Fibroblast of skin of scalp (primary cell): Measurements from ENCODE around the gene COIL. TPM values are rescaled to one million over a fixed set of nuclear protein-coding genes. Genes with fewer than 3 reads are reported as not detected.
A peak's percentile ranks its signal among the peaks of the same experiment; 100 is the strongest.
"Not testable (repeated sequence)": the region's sequence is repeated elsewhere in the genome, so short reads cannot be mapped to it uniquely, and the experiment has no call there.

Experiments
- DNase-seq: peaks from one replicate; pipeline ENCODE4 v3.0.0-alpha.2; 2013
- polyA plus RNA-seq, 2 experiments: library from polyadenylated mRNA; unstranded; fragments of 120-200 nt; gene quantifications; one replicate each; pipeline ENCODE4 v1.2.1, GENCODE V29; 2013; ENCODE audit not compliant: insufficient read length in 2 of 2

The COIL gene
- polyA plus RNA-seq (2013, experiment 1 of 2; ENCODE audit: insufficient read length), result 11.6 TPM
- 13.6 TPM for polyA plus RNA-seq (2013, experiment 2 of 2; ENCODE audit: insufficient read length)

DNA sequence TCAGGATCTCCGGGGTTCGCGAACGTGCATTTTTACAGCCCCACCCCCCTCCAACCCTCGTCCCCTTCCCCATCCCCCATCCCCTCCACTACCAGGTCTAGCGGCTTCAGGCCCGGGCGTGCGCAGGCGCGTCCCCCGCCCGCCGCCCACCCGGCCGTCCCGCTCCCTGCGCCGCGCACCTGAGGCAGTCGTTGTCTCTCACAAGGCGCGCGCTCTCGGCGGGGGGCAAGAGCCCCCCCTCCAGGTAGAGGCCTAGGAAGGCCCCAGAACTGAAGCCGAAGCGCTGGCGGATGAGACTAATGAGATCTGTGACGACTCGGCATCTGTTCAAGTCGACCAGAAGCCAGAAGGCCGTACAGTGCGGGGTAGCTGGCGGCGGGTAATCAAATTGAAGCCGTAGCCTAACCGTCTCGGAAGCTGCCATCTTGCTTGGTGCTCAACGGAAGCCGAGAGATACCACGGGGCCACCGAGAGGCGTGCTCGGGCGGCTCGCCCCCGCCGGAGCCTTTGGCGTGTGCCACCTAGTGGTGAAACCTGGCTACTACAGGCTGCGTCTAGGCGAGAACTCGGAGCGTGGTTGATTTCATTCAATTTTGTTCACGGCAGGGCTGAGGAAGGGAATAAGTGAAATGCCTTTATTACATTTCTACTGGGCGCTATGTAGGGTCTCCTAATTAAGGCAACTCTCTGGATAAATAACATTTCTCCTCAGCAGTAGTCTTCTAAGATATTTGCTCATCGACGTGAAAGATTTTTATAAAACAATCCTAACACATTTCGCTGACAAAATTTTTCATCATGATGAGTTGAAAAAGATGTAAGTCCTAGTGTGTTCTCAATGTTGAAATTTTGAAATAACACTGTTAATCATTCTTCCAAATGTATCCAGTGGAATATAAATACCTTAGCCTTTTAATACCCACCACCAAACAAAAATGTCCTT, at the start of gene COIL:
Gene COIL (minus strand): TSS at position 455 of the 943 bp plus-strand sequence. CDS start 31 bp downstream, at position 424.
- DNase-seq, result peak; percentile 91

- DNase-seq, result no peak
These were observed 49.6 kb upstream of the COIL start for GRCh38 chr17:57010487-57010886.

DNA sequence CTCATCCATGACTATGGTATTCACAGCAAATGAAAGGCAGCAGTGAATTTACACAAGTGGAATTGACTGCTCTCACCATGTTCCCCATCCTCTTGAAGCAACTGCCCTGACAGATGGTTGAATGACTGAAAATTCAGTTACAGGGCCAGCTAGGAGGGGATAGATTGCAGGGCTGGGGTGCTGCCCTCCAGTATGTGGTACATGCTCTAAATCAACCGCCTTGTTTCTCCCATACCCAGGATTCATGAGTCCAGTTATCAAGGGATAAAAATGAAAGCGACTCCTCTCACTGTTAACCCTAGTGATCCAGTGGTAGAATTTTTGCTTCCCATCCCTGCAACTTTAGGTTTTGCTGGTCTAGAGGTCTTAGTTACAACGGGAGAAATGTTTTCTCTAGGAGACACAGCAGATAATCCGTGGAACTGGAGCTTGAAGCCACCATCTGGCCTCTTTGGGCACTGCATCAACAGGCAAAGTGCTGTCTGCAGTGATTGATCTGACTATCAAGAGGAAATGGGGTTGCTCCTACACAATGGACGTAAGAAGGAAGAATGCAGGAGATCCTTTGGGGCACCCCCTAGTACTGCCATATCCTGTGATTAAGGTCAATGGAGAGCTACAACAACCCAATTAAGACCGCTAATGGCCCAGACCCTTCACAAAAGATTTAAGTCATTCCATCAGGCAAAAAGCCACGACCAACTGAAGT, 49.0 kb upstream of the COIL start:
- peak; percentile 45 for DNase-seq

GRCh38 chr17:57008958-57009357, 48.1 kb upstream of the COIL start:
- DNase-seq, result no peak

DNA sequence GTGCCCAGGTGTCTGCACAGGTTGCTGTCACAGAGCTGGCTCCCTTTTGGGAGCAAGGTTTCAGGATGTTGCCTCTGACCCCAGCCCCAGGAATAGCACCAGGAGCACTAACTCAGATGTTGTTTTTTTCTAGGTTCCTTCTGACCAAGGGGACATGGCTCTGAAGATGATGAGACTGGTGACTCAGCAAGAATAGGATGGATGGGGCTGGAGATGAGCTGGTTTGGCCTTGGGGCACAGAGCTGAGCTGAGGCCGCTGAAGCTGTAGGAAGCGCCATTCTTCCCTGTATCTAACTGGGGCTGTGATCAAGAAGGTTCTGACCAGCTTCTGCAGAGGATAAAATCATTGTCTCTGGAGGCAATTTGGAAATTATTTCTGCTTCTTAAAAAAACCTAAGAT, 45.2 kb upstream of the COIL start:
- DNase-seq, result no peak

GRCh38 chr17:57004944-57005579, 44.2 kb upstream of the COIL start:
- no peak for DNase-seq

DNA sequence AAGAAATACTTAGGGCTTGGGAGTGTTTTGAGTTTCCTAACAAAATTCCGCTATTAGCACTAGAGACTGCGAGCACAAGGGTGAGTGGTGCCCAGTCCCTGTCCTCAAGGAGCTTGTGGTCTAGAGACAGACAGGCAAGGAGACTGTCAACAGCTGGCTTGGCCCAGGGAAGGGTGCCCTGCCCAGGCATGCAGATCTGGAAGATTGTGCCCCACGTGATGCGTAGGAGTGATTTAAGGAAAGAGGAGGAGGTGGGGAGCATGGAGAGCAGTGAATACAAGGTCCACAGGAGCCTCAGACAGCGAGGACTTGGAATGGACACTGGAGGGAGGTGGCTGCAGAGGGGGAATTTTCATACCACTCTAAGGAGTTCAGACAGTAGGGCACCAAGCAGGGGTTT, 42.1 kb upstream of the COIL start:
- DNase-seq, result no peak

DNA sequence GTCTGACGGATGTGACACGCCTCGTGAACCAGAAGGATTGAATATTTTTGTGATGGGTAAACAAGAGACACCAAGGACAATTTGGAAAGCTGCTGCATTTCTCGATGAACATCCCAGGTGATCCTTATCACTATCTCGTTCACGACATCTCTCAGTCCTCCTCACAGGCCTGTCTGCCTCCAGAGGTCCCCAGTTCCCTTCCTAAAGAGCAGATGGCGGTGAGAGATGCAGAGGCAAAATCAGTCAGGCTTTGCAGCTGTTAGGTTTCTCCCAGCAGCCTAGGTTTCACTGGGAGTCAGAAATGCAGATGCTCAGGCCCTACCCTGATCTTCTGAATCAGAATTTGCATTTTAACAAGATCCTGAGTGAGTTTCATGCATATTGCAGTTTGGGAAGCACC, 40.7 kb upstream of the COIL start:
- DNase-seq, result no peak

DNA sequence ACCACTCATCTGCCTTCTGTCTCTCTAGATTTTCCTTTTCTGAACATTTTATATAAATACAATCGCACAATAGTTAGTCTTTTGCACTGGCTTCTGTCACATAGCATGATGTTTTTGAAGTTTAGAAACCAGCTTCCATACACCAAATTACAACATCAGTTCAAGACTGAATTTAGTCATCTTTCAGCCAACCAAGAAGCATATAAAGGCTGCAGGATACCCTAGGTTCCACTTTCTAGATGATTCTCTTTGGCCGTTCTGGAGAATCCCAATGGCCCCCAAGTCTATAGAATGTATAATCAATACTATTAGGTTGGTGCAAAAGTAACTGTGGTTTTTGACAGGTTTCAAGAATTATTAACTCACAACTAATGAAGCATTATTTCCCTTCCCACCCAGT, 36.5 kb upstream of the COIL start:
- no peak for DNase-seq

DNA sequence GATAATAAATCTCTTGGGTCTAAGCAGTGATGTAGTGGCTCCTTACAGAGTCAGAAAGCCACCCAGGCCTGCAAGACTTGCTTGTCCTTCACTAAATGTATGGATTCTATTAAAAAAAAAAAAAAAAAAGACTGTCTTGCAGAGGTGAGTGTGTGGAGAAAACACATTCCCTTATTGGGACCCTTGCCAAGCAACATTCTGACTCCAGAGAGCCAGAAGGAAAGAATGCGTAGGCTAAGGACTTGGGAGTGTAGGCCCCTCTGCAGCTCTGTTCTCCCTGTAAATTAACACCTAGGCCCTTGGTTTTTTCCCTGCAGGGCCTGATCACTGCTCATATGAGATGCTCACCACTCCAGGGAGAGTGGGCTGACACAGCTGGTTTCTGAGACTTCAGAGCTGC, 34.9 kb upstream of the COIL start:
- no peak for DNase-seq

- no peak for DNase-seq
These were observed 33.4 kb upstream of the COIL start for GRCh38 chr17:56994009-56994792.

- DNase-seq, result no peak
These were observed 31.5 kb upstream of the COIL start for GRCh38 chr17:56992364-56992763.

DNA sequence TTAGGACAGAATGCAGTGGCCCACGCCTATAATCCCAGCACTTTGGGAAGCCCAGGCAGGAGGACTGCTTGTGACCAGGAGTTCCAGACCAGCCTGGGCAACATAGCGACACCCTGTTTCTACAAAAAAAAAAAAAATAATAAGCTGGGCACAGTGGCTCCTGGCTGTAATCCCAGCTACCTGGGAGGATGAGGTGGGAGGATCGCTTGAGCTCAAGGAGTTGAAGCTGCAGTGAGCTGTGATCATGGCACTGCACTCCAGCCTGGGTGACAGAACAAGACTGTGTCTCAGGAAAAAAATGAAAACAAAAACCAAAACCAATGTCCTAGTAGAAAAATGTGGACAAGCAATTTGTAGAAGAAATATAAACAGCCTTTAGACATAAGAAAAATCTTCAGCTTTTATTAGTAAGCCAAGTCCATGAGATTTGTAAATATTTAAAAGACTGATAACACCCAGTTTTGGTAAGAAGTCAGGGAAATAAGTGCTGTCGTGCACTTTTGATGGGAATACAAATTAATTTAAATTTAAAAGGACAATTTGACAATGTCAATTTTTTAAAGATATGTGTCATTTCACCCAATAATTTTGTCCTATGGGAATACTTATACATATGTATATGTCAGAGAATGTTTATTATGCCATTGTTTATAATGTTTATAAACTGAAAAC, 28.2 kb upstream of the COIL start:
- no peak for DNase-seq

- DNase-seq, result no peak
These were observed 26.5 kb upstream of the COIL start for GRCh38 chr17:56987283-56987834.

- no peak for DNase-seq
These were observed 24.7 kb upstream of the COIL start for GRCh38 chr17:56985371-56986162.

DNA sequence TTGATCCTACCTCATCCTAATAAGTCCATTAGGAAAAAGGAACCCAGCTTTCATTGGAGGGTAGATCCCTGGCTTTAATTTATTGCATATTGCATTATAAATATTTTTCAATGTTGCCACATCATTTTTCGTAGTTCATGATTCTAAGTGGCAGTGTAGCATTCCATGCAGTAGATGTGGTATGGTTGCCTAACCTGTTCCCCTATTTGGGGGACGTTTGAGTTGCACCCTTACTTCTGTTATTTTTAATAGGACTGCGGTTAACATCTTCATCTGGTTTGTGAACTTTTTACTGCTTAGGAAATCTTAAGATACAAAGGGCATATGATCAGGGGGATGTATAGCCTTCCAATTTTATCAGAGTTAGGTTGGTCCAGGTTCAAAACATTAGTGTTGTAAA, 22.5 kb upstream of the COIL start:
- DNase-seq, result no peak

DNA sequence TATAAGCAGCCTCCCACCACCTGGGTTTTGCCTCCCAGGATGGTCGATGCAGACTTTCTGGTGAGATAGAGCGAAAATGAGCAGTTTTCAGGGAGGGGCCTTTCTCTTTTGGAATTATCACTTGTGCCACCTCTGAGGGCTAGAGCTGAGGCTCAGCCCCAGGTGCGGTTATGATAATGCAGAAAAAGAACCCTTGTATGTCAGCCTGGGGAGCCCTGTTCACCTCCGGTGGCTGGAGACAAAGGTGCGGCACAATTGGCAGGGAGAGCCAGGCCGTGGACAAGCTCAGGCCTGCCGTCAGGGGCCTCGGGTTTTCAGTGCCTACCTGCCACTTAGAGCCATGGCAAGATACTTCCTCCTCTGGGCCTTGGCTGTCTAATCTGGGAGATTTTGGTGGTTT, 21.5 kb upstream of the COIL start:
- no peak for DNase-seq

DNA sequence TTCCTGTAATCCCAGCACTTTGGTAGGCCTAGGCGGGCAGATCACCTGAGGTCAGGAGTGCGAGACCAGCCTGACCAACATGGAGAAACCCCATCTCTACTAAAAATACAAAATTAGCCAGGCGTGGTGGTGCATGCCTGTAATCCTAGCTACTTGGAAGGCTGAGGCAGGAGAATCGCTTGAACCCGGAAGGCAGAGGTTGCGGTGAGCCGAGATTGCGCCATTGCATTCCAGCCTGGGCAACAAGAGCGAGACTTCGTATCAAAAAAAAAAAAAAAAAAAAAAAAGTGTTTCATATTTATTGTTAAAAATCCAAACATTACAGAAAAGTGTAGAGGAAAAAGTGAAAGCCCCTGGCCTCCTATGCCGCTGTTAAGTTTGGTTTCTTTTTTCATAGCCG, 19.7 kb upstream of the COIL start:
- DNase-seq, result not testable (repeated sequence)

GRCh38 chr17:56979091-56979480, 18.2 kb upstream of the COIL start:
- no peak for DNase-seq

GRCh38 chr17:56978441-56979090, 17.7 kb upstream of the COIL start:
- no peak for DNase-seq
